ENCODE results near the gene TNFRSF12A. TPM values are rescaled to one million over a fixed set of nuclear protein-coding genes. Genes with fewer than 3 reads are reported as not detected.

The TNFRSF12A gene
- polyA plus RNA-seq, 1 donor = 6.7 TPM

- DNase-seq = no peak
Observed at GRCh38 chr16:3025032-3026002, 5.1 kb downstream of the TNFRSF12A start.

- no peak for DNase-seq
Observed at GRCh38 chr16:3026003-3026378, 5.8 kb downstream of the TNFRSF12A start.

- no peak for DNase-seq
Observed at GRCh38 chr16:3026609-3027488, 6.7 kb downstream of the TNFRSF12A start.

- DNase-seq = no peak
Observed at GRCh38 chr16:3027489-3027795, 7.3 kb downstream of the TNFRSF12A start.

- DNase-seq = peak; percentile 85
Observed at GRCh38 chr16:3027983-3028715, 8.0 kb downstream of the TNFRSF12A start.

- DNase-seq = no peak
Observed at GRCh38 chr16:3028716-3029319, 8.7 kb downstream of the TNFRSF12A start.

- DNase-seq = no peak
Observed at GRCh38 chr16:3029491-3030221, 9.5 kb downstream of the TNFRSF12A start.

- no peak for DNase-seq
Observed at GRCh38 chr16:3030222-3031212, 10.3 kb downstream of the TNFRSF12A start.

GRCh38 chr16:3032624-3033023 is 12.5 kb downstream of the TNFRSF12A start:
- no peak for DNase-seq

GRCh38 chr16:3035289-3035971 is 15.3 kb downstream of the TNFRSF12A start:
- DNase-seq = no peak

GRCh38 chr16:3035972-3036725 is 16.0 kb downstream of the TNFRSF12A start:
- DNase-seq = no peak

GRCh38 chr16:3036726-3037315 is 16.7 kb downstream of the TNFRSF12A start, which contains the start of gene BICDL2:
BICDL2 (minus strand) TSS chr16:3036944; CDS start chr16:3035496, 1,448 bp downstream.
- no peak for DNase-seq

- no peak for DNase-seq
Observed at GRCh38 chr16:3038256-3038655, 18.1 kb downstream of the TNFRSF12A start.

- no peak for DNase-seq
Observed at GRCh38 chr16:3038896-3039295, 18.7 kb downstream of the TNFRSF12A start.

GRCh38 chr16:3042376-3042775 is 22.2 kb downstream of the TNFRSF12A start:
- no peak for DNase-seq

GRCh38 chr16:3044708-3045107 is 24.5 kb downstream of the TNFRSF12A start:
- no peak for DNase-seq

GRCh38 chr16:3045758-3046640 is 25.8 kb downstream of the TNFRSF12A start, which contains the start of gene MMP25:
MMP25 (plus strand) TSS chr16:3046561; CDS start chr16:3046918, 357 bp downstream.
- DNase-seq = no peak
